ENCODE data around the gene GPBAR1.
"Not testable (repeated sequence)": the region's sequence is repeated elsewhere in the genome, so short reads cannot be mapped to it uniquely, and the experiment has no call there.

Gene GPBAR1

GRCh38 chr2:218267259-218267658 lies 6.4 kb downstream of the GPBAR1 start:
- DNase-seq (ENCODE audit: low read depth): no peak

- peak; percentile 85 for DNase-seq (ENCODE audit: low read depth)
These were observed 9.3 kb downstream of the GPBAR1 start, which contains the start of the genes AAMP and PNKD for GRCh38 chr2:218269900-218270720. Gene AAMP, minus strand, starts transcription at chr2:218270137. Its CDS starts 51 bp downstream, at chr2:218270086. Gene PNKD, plus strand, starts transcription at chr2:218270519. Its CDS starts 17 bp downstream, at chr2:218270536.

- DNase-seq (ENCODE audit: low read depth): no peak
These were observed 10.1 kb downstream of the GPBAR1 start for GRCh38 chr2:218270721-218271486.

- no peak for DNase-seq (ENCODE audit: low read depth)
These were observed 10.6 kb downstream of the GPBAR1 start for GRCh38 chr2:218271487-218271797.

- DNase-seq (ENCODE audit: low read depth): no peak
These were observed 11.2 kb downstream of the GPBAR1 start for GRCh38 chr2:218271865-218272530.

- peak; percentile 43 for DNase-seq (ENCODE audit: low read depth)
These were observed 11.9 kb downstream of the GPBAR1 start for GRCh38 chr2:218272531-218273212.

GRCh38 chr2:218273214-218273907 lies 12.5 kb downstream of the GPBAR1 start:
- DNase-seq (ENCODE audit: low read depth): not testable (repeated sequence)

- DNase-seq (ENCODE audit: low read depth): no peak
These were observed 13.1 kb downstream of the GPBAR1 start for GRCh38 chr2:218273908-218274249.

GRCh38 chr2:218274586-218274985 lies 13.8 kb downstream of the GPBAR1 start:
- no peak for DNase-seq (ENCODE audit: low read depth)

GRCh38 chr2:218275371-218276072 lies 14.7 kb downstream of the GPBAR1 start:
- no peak for DNase-seq (ENCODE audit: low read depth)

- no peak for DNase-seq (ENCODE audit: low read depth)
These were observed 16.4 kb downstream of the GPBAR1 start for GRCh38 chr2:218276986-218277755.

- DNase-seq (ENCODE audit: low read depth): no peak
These were observed 17.1 kb downstream of the GPBAR1 start for GRCh38 chr2:218277921-218278320.

GRCh38 chr2:218278531-218279360 lies 17.9 kb downstream of the GPBAR1 start:
- no peak for DNase-seq (ENCODE audit: low read depth)

- DNase-seq (ENCODE audit: low read depth): no peak
These were observed 19.6 kb downstream of the GPBAR1 start for GRCh38 chr2:218280260-218280870.

GRCh38 chr2:218281449-218281848 lies 20.6 kb downstream of the GPBAR1 start:
- DNase-seq (ENCODE audit: low read depth): no peak

- DNase-seq (ENCODE audit: low read depth): no peak
These were observed 21.6 kb downstream of the GPBAR1 start for GRCh38 chr2:218282173-218282991.

GRCh38 chr2:218284106-218284811 lies 23.4 kb downstream of the GPBAR1 start:
- DNase-seq (ENCODE audit: low read depth): no peak
